Calu3 (cell line): ENCODE data around the gene GPR62. TPM values are rescaled to one million over a fixed set of nuclear protein-coding genes. Genes with fewer than 3 reads are reported as not detected.
A peak's percentile ranks its signal among the peaks of the same experiment; 100 is the strongest.
"Not testable (repeated sequence)": the region's sequence is repeated elsewhere in the genome, so short reads cannot be mapped to it uniquely, and the experiment has no call there.

Experiments
- BruUV-seq: library from RNA; stranded (reverse); fragments of 400-500 nt; replicated peaks from 2 replicates; lab custom pipeline; 2021; lab: Mats Ljungman, UMichigan
- CTCF ChIA-PET: fragments of 300-600 bp; sonication (Branson Sonifier 250); formaldehyde crosslinking; loops from one replicate; lab custom pipeline; 2022; ENCODE audit warnings: antibody characterized with exemption; lab: Charles Lee
- DNase-seq: peaks from one replicate; pipeline ENCODE4 v3.0.0; 2022
- H3K27ac Mint-ChIP-seq: one replicate; pipeline ENCODE4 v1.8.0; 2022; ENCODE audit warnings: mixed read lengths; ENCODE audit not compliant: unreplicated experiment
- H3K27me3 Mint-ChIP-seq: one replicate; pipeline ENCODE4 v1.8.0; 2022; ENCODE audit warnings: mixed read lengths; ENCODE audit not compliant: unreplicated experiment
- H3K36me3 Mint-ChIP-seq: one replicate; pipeline ENCODE4 v1.8.0; 2022; ENCODE audit warnings: mild to moderate bottlenecking, moderate library complexity, mixed read lengths; ENCODE audit not compliant: insufficient read depth, unreplicated experiment
- H3K4me1 Mint-ChIP-seq: one replicate; pipeline ENCODE4 v1.8.0; 2022; ENCODE audit warnings: mild to moderate bottlenecking, low read depth, mixed read lengths; ENCODE audit not compliant: unreplicated experiment
- H3K4me3 Mint-ChIP-seq: one replicate; pipeline ENCODE4 v1.8.0; 2022; ENCODE audit warnings: mild to moderate bottlenecking, low read depth, moderate library complexity, mixed read lengths; ENCODE audit not compliant: unreplicated experiment
- H3K9me3 Mint-ChIP-seq: one replicate; pipeline ENCODE4 v1.8.0; 2022; ENCODE audit warnings: low read depth, mixed read lengths; ENCODE audit not compliant: unreplicated experiment
- intact Hi-C: fragments of 100-400 bp; cut with micrococcal nuclease; formaldehyde crosslinking; loops from one replicate; pipeline ENCODE4 v1.10.0; 2022; ENCODE audit not compliant: unreplicated experiment
- total RNA-seq: library from RNA; stranded (reverse); gene quantifications from 2 replicates; pipeline ENCODE4 v1.2.3, GENCODE V29; 2022
- TF ChIP-seq, protein P1 (sequence below): fragments of 200-600 bp; IDR thresholded peaks from one replicate; pipeline ENCODE4 v1.8.0; 2022; ENCODE audit warnings: antibody characterized with exemption; ENCODE audit not compliant: unreplicated experiment

Gene GPR62
- total RNA-seq, 1 experiment from 2014 or later, result not detected

- Mint-ChIP-seq H3K36me3 (peaks cover 43% of the 10 kb centered on the region), H3K9me3 (no peaks in the 10 kb centered on the region), H3K27me3 (no peaks in the 10 kb centered on the region), H3K27ac (no peak overlapping the region), H3K4me3 (no peak overlapping the region), H3K4me1 (no peaks in the 10 kb centered on the region)
- no TSS peak for BruUV-seq
- TF ChIP-seq, protein P1, sequence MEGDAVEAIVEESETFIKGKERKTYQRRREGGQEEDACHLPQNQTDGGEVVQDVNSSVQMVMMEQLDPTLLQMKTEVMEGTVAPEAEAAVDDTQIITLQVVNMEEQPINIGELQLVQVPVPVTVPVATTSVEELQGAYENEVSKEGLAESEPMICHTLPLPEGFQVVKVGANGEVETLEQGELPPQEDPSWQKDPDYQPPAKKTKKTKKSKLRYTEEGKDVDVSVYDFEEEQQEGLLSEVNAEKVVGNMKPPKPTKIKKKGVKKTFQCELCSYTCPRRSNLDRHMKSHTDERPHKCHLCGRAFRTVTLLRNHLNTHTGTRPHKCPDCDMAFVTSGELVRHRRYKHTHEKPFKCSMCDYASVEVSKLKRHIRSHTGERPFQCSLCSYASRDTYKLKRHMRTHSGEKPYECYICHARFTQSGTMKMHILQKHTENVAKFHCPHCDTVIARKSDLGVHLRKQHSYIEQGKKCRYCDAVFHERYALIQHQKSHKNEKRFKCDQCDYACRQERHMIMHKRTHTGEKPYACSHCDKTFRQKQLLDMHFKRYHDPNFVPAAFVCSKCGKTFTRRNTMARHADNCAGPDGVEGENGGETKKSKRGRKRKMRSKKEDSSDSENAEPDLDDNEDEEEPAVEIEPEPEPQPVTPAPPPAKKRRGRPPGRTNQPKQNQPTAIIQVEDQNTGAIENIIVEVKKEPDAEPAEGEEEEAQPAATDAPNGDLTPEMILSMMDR, result no peak
- CTCF ChIA-PET, result no interaction called here
- DNase-seq, result no peak
- intact Hi-C loops, result no loop called here
Measured at GRCh38 chr3:51985063-51985462, 29.9 kb downstream of the GPR62 start.

DNA sequence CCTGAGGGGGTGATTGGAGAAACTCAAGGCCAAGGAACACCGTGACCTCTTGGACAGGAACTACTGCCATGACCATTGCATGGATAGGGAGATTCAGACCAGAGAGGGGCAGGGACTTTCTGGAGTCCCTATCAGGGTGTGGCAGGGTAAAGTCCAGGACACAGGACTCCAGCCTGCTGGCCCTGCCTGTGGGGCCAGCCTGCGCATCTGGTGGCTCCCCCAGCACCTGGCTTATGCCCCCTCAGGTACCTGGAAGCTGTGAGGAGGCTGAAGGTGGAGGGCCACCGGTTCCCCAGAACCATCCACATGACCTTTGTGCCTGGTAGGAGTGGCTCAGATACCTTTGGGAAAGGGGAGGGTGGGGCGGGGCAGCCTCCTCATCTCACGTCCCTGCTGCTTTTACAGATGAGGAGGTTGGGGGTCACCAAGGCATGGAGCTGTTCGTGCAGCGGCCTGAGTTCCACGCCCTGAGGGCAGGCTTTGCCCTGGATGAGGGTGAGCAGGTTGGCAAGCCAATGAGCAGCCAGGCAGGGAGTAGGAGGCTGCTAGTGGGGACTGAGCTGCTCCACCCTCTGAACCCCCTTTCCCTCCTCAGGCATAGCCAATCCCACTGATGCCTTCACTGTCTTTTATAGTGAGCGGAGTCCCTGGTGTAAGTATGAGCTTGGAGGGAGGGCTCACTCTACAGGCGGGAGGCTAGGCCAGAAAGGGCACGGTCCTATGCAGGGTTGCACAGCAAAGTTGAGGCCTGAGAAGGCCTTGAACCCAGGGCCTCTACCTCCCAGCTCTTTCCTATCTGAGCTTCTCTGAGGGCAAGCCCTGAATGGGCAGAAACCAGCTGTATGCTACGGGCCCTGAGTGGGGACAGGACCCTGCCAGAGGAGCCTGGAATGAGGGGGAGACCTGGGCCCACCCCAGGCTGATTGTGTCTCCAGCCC, 31.1 kb downstream of the GPR62 start:
- TF ChIP-seq, protein P1, result no peak
- no peak overlapping the region for H3K4me3 Mint-ChIP-seq
- H3K4me1 Mint-ChIP-seq, result no peaks in the 10 kb centered on the region
- CTCF ChIA-PET, result interaction anchor here (0.6 kb wide), 1 partner anchor 691 kb away, joined by 6 read pairs; no protein-coding TSS in a partner anchor
- H3K27ac Mint-ChIP-seq, result no peak overlapping the region
- intact Hi-C loops, result no loop called here
- no peaks in the 10 kb centered on the region for H3K27me3 Mint-ChIP-seq
- no TSS peak for BruUV-seq
- H3K36me3 Mint-ChIP-seq, result peaks cover 44% of the 10 kb centered on the region
- no peaks in the 10 kb centered on the region for H3K9me3 Mint-ChIP-seq
- no peak for DNase-seq

- Mint-ChIP-seq H3K27me3 (no peaks in the 10 kb centered on the region), H3K36me3 (peaks cover 48% of the 10 kb centered on the region), H3K4me3 (no peak overlapping the region), H3K9me3 (no peaks in the 10 kb centered on the region), H3K27ac (no peak overlapping the region), H3K4me1 (no peaks in the 10 kb centered on the region)
- CTCF ChIA-PET, result no interaction called here
- TF ChIP-seq, protein P1, result no peak
- no peak for DNase-seq
- intact Hi-C loops, result no loop called here
- BruUV-seq, result no TSS peak
Measured at GRCh38 chr3:51987568-51987967, 32.4 kb downstream of the GPR62 start.

DNA sequence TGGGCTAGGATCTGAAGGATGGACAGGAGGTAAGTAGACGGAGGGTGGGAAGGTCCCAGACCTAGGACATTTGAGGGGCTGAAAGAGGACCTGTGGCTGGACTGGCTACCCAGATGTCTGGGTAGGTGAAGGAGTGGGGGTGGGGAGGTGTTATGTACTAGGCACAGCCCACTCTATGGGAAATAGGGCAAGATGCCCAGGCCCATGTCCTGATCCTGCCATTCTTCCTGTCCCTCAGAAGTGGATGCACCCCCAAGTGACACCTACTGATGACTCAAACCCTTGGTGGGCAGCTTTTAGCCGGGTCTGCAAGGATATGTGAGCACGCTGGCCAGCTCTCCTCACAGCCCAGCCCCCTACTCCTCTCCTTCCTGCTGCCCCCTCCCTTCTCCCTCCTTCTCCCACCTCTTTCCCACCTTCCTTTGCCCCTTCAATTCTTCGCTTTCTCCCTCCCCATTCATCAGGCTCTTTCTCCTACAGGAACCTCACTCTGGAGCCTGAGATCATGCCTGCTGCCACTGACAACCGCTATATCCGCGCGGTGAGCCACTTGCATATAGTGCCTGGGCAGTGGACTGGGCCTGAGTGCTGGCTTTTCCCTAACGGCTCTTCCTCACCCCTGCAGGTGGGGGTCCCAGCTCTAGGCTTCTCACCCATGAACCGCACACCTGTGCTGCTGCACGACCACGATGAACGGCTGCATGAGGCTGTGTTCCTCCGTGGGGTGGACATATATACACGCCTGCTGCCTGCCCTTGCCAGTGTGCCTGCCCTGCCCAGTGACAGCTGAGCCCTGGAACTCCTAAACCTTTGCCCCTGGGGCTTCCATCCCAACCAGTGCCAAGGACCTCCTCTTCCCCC, 33.3 kb downstream of the GPR62 start:
- H3K27me3 Mint-ChIP-seq, result no peaks in the 10 kb centered on the region
- peaks cover 47% of the 10 kb centered on the region for H3K36me3 Mint-ChIP-seq
- H3K4me3 Mint-ChIP-seq, result no peak overlapping the region
- H3K27ac Mint-ChIP-seq, result peak overlapping the region; percentile 42
- H3K9me3 Mint-ChIP-seq, result no peaks in the 10 kb centered on the region
- no TSS peak for BruUV-seq
- intact Hi-C loops, result no loop called here
- no peaks in the 10 kb centered on the region for H3K4me1 Mint-ChIP-seq
- TF ChIP-seq, protein P1, result no peak
- CTCF ChIA-PET, result interaction anchor here (0.7 kb wide), 1 partner anchor 360 kb away, joined by 9 read pairs; no protein-coding TSS in a partner anchor
- DNase-seq, result no peak

DNA sequence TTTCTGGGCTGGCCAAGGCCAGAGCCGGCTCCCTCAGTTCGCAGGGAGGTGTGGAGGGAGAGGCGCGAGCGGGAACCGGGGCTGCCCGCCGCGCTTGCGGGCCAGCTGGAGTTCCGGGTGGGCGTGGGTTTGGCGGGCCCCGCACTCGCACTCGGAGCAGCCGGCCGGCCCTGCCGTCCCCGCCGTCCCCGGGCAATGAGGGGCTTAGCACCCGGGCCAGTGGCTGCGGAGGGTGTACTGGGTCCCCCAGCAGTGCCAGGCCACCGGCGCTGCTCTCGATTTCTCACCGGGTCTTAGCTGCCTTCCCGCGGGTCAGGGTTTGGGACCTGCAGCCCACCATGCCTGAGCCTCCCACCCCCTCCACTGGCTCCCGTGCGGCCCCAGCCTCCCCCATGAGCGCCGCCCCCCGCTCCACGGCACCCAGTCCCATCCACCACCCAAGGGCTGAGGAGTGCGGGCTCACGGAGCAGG, 35.4 kb downstream of the GPR62 start:
- H3K27me3 Mint-ChIP-seq, H3K27ac Mint-ChIP-seq, H3K9me3 Mint-ChIP-seq, BruUV-seq, DNase-seq, H3K4me3 Mint-ChIP-seq, intact Hi-C loops, H3K4me1 Mint-ChIP-seq: not testable (repeated sequence)
- peaks cover 59% of the 10 kb centered on the region for H3K36me3 Mint-ChIP-seq
- CTCF ChIA-PET, result interaction anchor here (1.8 kb wide), 1 partner anchor 8 kb away, joined by 10 read pairs; the partner anchor contains the start of gene ACY1
